HUES6 (cell line): ENCODE results near the gene FAM24B.
"Not testable (repeated sequence)": the region's sequence is repeated elsewhere in the genome, so short reads cannot be mapped to it uniquely, and the experiment has no call there.

Source experiments
- H3K27ac ChIP-seq: 2 replicates; pipeline ENCODE4 v1.7.0; 2013; ENCODE audit warnings: low read depth, mild to moderate bottlenecking, low read length, inconsistent platforms
- H3K27me3 ChIP-seq: 2 replicates; pipeline ENCODE4 v1.6.1; 2013; ENCODE audit warnings: low read length; ENCODE audit not compliant: control insufficient read depth, insufficient read depth
- H3K36me3 ChIP-seq: 2 replicates; pipeline ENCODE4 v1.6.1; 2013; ENCODE audit warnings: low read length; ENCODE audit not compliant: control insufficient read depth, insufficient read depth
- H3K4me1 ChIP-seq: 2 replicates; pipeline ENCODE4 v1.6.1; 2013; ENCODE audit warnings: low read length; ENCODE audit not compliant: control insufficient read depth, insufficient read depth
- H3K4me3 ChIP-seq: 2 replicates; pipeline ENCODE4 v1.5.1; 2013; ENCODE audit warnings: low read depth, low read length
- H3K9ac ChIP-seq: one replicate; pipeline ENCODE4 v1.6.1; 2013; ENCODE audit warnings: mild to moderate bottlenecking, low read length
- H3K9me3 ChIP-seq: 2 replicates; pipeline ENCODE4 v1.6.1; 2013; ENCODE audit warnings: low read depth, low read length; ENCODE audit not compliant: control insufficient read depth, insufficient read depth

The FAM24B gene

GRCh38 chr10:122876467-122876855, 2.9 kb downstream of the FAM24B start:
- Histone ChIP-seq H3K36me3 (no peaks in the 10 kb centered on the region), H3K27ac (peak overlapping the region; percentile 84), H3K27me3 (peaks cover 8% of the 10 kb centered on the region), H3K4me3 (peak overlapping the region; percentile 42), H3K9me3 (0 out of 2 replicates have a peak, but pooled peaks cover 4% of the 10 kb centered on the region), H3K4me1 (peaks cover 48% of the 10 kb centered on the region), H3K9ac (peak overlapping the region; percentile 60)

DNA sequence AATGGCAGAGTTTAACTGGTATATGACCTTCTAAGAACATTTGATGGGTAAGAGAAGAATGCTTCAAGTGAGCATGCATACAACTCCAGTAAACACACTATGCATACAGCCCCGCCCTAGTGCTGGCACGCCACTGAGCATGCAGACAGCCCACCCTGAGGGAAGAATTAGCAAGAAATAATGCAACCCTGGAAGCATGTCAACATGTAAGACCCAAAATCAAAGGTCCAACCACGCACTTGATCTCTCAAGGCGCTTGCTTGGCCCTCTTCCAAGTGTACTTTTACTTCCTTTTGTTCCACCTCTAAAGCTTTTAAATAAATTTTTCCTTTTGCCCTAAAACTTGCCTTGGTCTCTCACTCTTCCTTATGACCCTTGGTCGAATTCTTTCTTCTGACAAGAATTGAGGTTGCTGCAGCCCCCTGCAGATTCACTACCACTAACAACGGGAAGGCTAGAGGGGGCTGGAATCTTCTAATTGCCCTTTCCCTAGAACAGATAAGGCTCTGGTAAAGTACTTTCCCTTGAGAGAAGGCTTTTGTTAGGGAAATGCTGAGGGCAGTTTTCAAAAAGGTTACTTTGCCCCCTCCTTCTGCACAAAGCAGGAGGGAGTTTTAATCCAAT, 3.4 kb downstream of the FAM24B start:
- Histone ChIP-seq H3K4me1 (peaks cover 48% of the 10 kb centered on the region), H3K27ac (peak overlapping the region; percentile 84), H3K9ac (peak overlapping the region; percentile 60)

GRCh38 chr10:122871947-122872346, 7.4 kb downstream of the FAM24B start:
- not testable (repeated sequence) for H3K36me3 ChIP-seq, H3K4me3 ChIP-seq, H3K27ac ChIP-seq

More for the DNA sequence above, 3.4 kb downstream of the FAM24B start:
- H3K27me3 ChIP-seq: peaks cover 8% of the 10 kb centered on the region
- H3K9me3 ChIP-seq: 0 out of 2 replicates have a peak, but pooled peaks cover 4% of the 10 kb centered on the region
- H3K36me3 ChIP-seq: no peaks in the 10 kb centered on the region
- peak overlapping the region; percentile 42 for H3K4me3 ChIP-seq

DNA sequence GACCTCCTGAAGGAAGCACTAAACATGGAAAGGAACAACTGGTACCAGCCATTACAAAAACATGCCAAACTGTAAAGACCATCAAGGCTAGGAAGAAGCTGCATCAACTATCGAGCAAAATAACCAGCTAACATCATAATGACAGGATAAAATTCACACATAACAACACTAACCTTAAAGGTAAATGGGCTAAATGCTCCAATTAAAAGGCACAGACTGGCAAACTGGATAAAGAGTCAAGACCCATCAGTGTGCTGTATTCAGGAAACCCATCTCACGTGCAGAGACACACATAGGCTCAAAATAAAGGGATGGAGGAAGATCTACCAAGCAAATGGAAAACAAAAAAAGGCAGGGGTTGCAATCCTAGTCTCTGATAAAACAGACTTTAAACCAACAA, 10.6 kb downstream of the FAM24B start:
- H3K4me1 ChIP-seq, H3K9ac ChIP-seq, H3K4me3 ChIP-seq, H3K27me3 ChIP-seq, H3K36me3 ChIP-seq, H3K27ac ChIP-seq: not testable (repeated sequence)
- H3K9me3 ChIP-seq: peaks cover 11% of the 10 kb centered on the region; the same call in 1 of the 2 replicates

More at GRCh38 chr10:122871947-122872346, 7.4 kb downstream of the FAM24B start:
- peaks cover 26% of the 10 kb centered on the region for H3K4me1 ChIP-seq
- H3K9me3 ChIP-seq, H3K27me3 ChIP-seq, H3K9ac ChIP-seq: not testable (repeated sequence)

DNA sequence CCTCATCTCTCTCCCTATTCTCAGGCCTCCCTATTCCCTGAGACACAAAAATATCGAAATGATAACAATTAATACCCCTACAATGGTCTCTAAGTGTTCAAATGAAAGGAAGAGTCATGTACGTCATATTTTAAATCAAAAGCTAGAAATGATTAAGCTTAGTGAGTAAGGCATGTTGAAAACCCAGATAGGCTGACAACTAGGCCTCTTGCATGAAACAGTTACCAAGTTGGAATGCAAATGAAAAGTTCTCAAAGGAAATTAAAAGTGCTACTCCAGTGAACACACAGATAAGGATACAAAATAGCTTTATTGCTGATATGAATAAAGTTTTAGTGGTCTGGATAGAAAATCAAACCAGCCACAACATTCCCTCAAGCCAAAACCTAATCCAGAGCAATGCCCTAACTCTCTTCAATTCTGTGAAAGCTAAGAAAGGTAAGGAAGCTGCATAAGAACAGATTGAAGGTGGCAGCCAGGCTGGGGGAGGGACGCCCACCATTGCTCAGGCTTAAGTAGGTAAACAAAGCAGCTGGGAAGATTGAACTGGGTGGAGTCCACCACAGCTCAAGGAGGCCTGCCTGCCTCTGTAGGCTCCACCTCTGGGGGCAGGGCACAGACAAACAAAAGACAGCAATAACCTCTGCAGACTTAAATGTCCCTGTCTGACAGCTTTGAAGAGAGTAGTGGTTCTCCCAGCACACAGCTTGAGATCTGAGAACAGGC, 12.5 kb downstream of the FAM24B start:
- not testable (repeated sequence) for H3K27ac ChIP-seq, H3K9ac ChIP-seq, H3K27me3 ChIP-seq, H3K4me1 ChIP-seq, H3K36me3 ChIP-seq, H3K9me3 ChIP-seq
- peak overlapping the region; percentile 30; the same call in 1 of the 2 replicates for H3K4me3 ChIP-seq

GRCh38 chr10:122864901-122865300, 14.5 kb downstream of the FAM24B start:
- peaks cover 7% of the 10 kb centered on the region; the same call in 1 of the 2 replicates for H3K4me1 ChIP-seq
- no peak overlapping the region for H3K9ac ChIP-seq
- no peaks in the 10 kb centered on the region for H3K27me3 ChIP-seq
- no peak overlapping the region for H3K4me3 ChIP-seq
- peaks cover 7% of the 10 kb centered on the region; the same call in 1 of the 2 replicates for H3K9me3 ChIP-seq
- H3K36me3 ChIP-seq: peaks cover 3% of the 10 kb centered on the region; the same call in 1 of the 2 replicates
- H3K27ac ChIP-seq: no peak overlapping the region

GRCh38 chr10:122864194-122864592, 15.2 kb downstream of the FAM24B start:
- peaks cover 7% of the 10 kb centered on the region; the same call in 1 of the 2 replicates for H3K4me1 ChIP-seq
- H3K27me3 ChIP-seq: no peaks in the 10 kb centered on the region
- no peak overlapping the region for H3K27ac ChIP-seq
- peaks cover 7% of the 10 kb centered on the region; the same call in 1 of the 2 replicates for H3K9me3 ChIP-seq
- peaks cover 3% of the 10 kb centered on the region; the same call in 1 of the 2 replicates for H3K36me3 ChIP-seq
- no peak overlapping the region for H3K9ac ChIP-seq
- H3K4me3 ChIP-seq: no peak overlapping the region

GRCh38 chr10:122863216-122864193, 15.9 kb downstream of the FAM24B start:
- H3K9me3 ChIP-seq: peaks cover 7% of the 10 kb centered on the region; the same call in 1 of the 2 replicates
- H3K9ac ChIP-seq: no peak overlapping the region
- no peak overlapping the region for H3K4me3 ChIP-seq
- H3K27me3 ChIP-seq: no peaks in the 10 kb centered on the region
- peaks cover 7% of the 10 kb centered on the region; the same call in 1 of the 2 replicates for H3K4me1 ChIP-seq
- H3K27ac ChIP-seq: no peak overlapping the region
- peaks cover 4% of the 10 kb centered on the region; the same call in 1 of the 2 replicates for H3K36me3 ChIP-seq

DNA sequence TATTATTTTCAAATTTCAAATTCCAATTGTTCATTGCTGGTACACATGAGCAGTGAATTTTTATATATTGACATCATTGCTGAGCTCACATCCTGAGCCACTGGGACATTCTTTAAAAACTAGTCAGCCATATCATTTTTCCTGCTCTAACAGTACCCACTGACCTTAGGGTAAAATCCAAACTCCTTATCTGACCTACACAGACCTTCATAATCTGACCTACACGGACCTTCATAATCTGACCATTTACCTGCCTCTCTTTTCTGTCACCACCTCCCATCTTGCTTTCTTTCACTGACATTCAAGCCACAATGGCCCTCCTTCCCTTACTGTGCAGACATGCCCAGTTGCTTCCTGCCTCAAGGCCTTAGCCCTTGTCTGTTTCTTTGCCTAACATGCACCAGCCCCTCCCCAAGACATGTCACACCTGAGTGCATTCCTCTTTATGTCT, 17.6 kb downstream of the FAM24B start:
- H3K4me3 ChIP-seq: no peak overlapping the region
- H3K36me3 ChIP-seq: peaks cover 5% of the 10 kb centered on the region; the same call in 1 of the 2 replicates
- H3K9ac ChIP-seq: no peak overlapping the region
- peaks cover 9% of the 10 kb centered on the region for H3K4me1 ChIP-seq
- H3K27ac ChIP-seq: no peak overlapping the region
- H3K9me3 ChIP-seq: peaks cover 4% of the 10 kb centered on the region; the same call in 1 of the 2 replicates
- no peaks in the 10 kb centered on the region for H3K27me3 ChIP-seq

GRCh38 chr10:122859527-122859926, 19.9 kb downstream of the FAM24B start:
- H3K9me3 ChIP-seq: no peaks in the 10 kb centered on the region
- H3K4me3 ChIP-seq: no peak overlapping the region
- H3K27ac ChIP-seq: no peak overlapping the region
- H3K36me3 ChIP-seq: peaks cover 2% of the 10 kb centered on the region; the same call in 1 of the 2 replicates
- H3K9ac ChIP-seq: no peak overlapping the region
- H3K4me1 ChIP-seq: peaks cover 5% of the 10 kb centered on the region
- H3K27me3 ChIP-seq: no peaks in the 10 kb centered on the region
